Measurements from ENCODE around the gene DAPK2. TPM values are rescaled to one million over a fixed set of nuclear protein-coding genes. Genes with fewer than 3 reads are reported as not detected.

Gene DAPK2
- total RNA-seq, 1 donor from 2014 or later, result 1.9 TPM

- Mint-ChIP-seq H3K27ac (no peak overlapping the region), H3K27me3 (ENCODE audit: low read depth) (no peaks in the 10 kb centered on the region), H3K36me3 (ENCODE audit: low read depth) (no peaks in the 10 kb centered on the region), H3K4me3 (ENCODE audit: low read depth) (no peak overlapping the region), H3K9me3 (no peaks in the 10 kb centered on the region), H3K4me1 (ENCODE audit: low read depth) (peaks cover 34% of the 10 kb centered on the region)
- DNase-seq (ENCODE audit: low spot score), result no peak
- intact Hi-C loops (cut with micrococcal nuclease), result loop anchor here (5.0 kb wide), 1 partner anchor 76 kb away; no protein-coding TSS in a partner anchor
These were observed 32.9 kb downstream of the DAPK2 start for GRCh38 chr15:64013179-64014062.

GRCh38 chr15:64011736-64012135 is 34.5 kb downstream of the DAPK2 start:
- no peaks in the 10 kb centered on the region for H3K27me3 Mint-ChIP-seq (ENCODE audit: low read depth)
- H3K4me3 Mint-ChIP-seq (ENCODE audit: low read depth), result no peak overlapping the region
- H3K36me3 Mint-ChIP-seq (ENCODE audit: low read depth), result no peaks in the 10 kb centered on the region
- H3K9me3 Mint-ChIP-seq, result no peaks in the 10 kb centered on the region
- DNase-seq (ENCODE audit: low spot score), result no peak
- peaks cover 38% of the 10 kb centered on the region for H3K4me1 Mint-ChIP-seq (ENCODE audit: low read depth)
- H3K27ac Mint-ChIP-seq, result no peak overlapping the region
- intact Hi-C loops (cut with micrococcal nuclease), result loop anchor here (5.0 kb wide), 1 partner anchor 74 kb away; no protein-coding TSS in a partner anchor

- Mint-ChIP-seq H3K4me3 (ENCODE audit: low read depth) (peak overlapping the region; percentile 62), H3K27ac (peak overlapping the region; percentile 88), H3K27me3 (ENCODE audit: low read depth) (no peaks in the 10 kb centered on the region), H3K9me3 (no peaks in the 10 kb centered on the region), H3K36me3 (ENCODE audit: low read depth) (no peaks in the 10 kb centered on the region), H3K4me1 (ENCODE audit: low read depth) (peaks cover 38% of the 10 kb centered on the region)
- intact Hi-C loops (cut with micrococcal nuclease), result loop anchor here (1.0 to 5.0 kb wide), 5 partner anchors 36 to 118 kb away; partner anchors contain the start of gene DAPK2
- DNase-seq (ENCODE audit: low spot score), result peak; percentile 80
These were observed 35.6 kb downstream of the DAPK2 start for GRCh38 chr15:64010719-64011118.

GRCh38 chr15:64009798-64010261 is 36.5 kb downstream of the DAPK2 start:
- Mint-ChIP-seq H3K27me3 (ENCODE audit: low read depth) (no peaks in the 10 kb centered on the region), H3K9me3 (no peaks in the 10 kb centered on the region), H3K27ac (peak overlapping the region; percentile 88), H3K4me1 (ENCODE audit: low read depth) (peaks cover 41% of the 10 kb centered on the region), H3K4me3 (ENCODE audit: low read depth) (no peak overlapping the region), H3K36me3 (ENCODE audit: low read depth) (no peaks in the 10 kb centered on the region)
- intact Hi-C loops (cut with micrococcal nuclease), result loop anchor here (1.0 to 5.0 kb wide), 5 partner anchors 36 to 118 kb away; partner anchors contain the start of gene DAPK2
- peak; percentile 25 for DNase-seq (ENCODE audit: low spot score)

- intact Hi-C loops (cut with micrococcal nuclease), result no loop called here
- Mint-ChIP-seq H3K27ac (peak overlapping the region; percentile 88), H3K27me3 (ENCODE audit: low read depth) (no peaks in the 10 kb centered on the region), H3K4me1 (ENCODE audit: low read depth) (peaks cover 42% of the 10 kb centered on the region), H3K4me3 (ENCODE audit: low read depth) (no peak overlapping the region), H3K36me3 (ENCODE audit: low read depth) (no peaks in the 10 kb centered on the region), H3K9me3 (no peaks in the 10 kb centered on the region)
- no peak for DNase-seq (ENCODE audit: low spot score)
These were observed 37.0 kb downstream of the DAPK2 start for GRCh38 chr15:64009241-64009640.

GRCh38 chr15:64008177-64008576 is 38.1 kb downstream of the DAPK2 start:
- no peaks in the 10 kb centered on the region for H3K36me3 Mint-ChIP-seq (ENCODE audit: low read depth)
- H3K4me1 Mint-ChIP-seq (ENCODE audit: low read depth), result peaks cover 42% of the 10 kb centered on the region
- no peak overlapping the region for H3K4me3 Mint-ChIP-seq (ENCODE audit: low read depth)
- H3K27ac Mint-ChIP-seq, result no peak overlapping the region
- H3K9me3 Mint-ChIP-seq, result no peaks in the 10 kb centered on the region
- DNase-seq (ENCODE audit: low spot score), result no peak
- H3K27me3 Mint-ChIP-seq (ENCODE audit: low read depth), result no peaks in the 10 kb centered on the region
- intact Hi-C loops (cut with micrococcal nuclease), result no loop called here

GRCh38 chr15:64006642-64007041 is 39.6 kb downstream of the DAPK2 start:
- H3K4me1 Mint-ChIP-seq (ENCODE audit: low read depth), result peaks cover 37% of the 10 kb centered on the region

GRCh38 chr15:64004587-64004986 is 41.7 kb downstream of the DAPK2 start:
- intact Hi-C loops (cut with micrococcal nuclease), result no loop called here
- no peak for DNase-seq (ENCODE audit: low spot score)
- H3K4me3 Mint-ChIP-seq (ENCODE audit: low read depth), result no peak overlapping the region
- no peaks in the 10 kb centered on the region for H3K36me3 Mint-ChIP-seq (ENCODE audit: low read depth)
- H3K27me3 Mint-ChIP-seq (ENCODE audit: low read depth), result peaks cover 6% of the 10 kb centered on the region
- no peaks in the 10 kb centered on the region for H3K9me3 Mint-ChIP-seq
- no peak overlapping the region for H3K27ac Mint-ChIP-seq
- peaks cover 24% of the 10 kb centered on the region for H3K4me1 Mint-ChIP-seq (ENCODE audit: low read depth)

More at GRCh38 chr15:64006642-64007041, 39.6 kb downstream of the DAPK2 start:
- Mint-ChIP-seq H3K36me3 (ENCODE audit: low read depth) (no peaks in the 10 kb centered on the region), H3K9me3 (no peaks in the 10 kb centered on the region), H3K4me3 (ENCODE audit: low read depth) (no peak overlapping the region), H3K27ac (no peak overlapping the region), H3K27me3 (ENCODE audit: low read depth) (peaks cover 2% of the 10 kb centered on the region)
- intact Hi-C loops (cut with micrococcal nuclease), result no loop called here
- no peak for DNase-seq (ENCODE audit: low spot score)

GRCh38 chr15:64004056-64004455 is 42.2 kb downstream of the DAPK2 start:
- H3K27me3 Mint-ChIP-seq (ENCODE audit: low read depth), result peaks cover 6% of the 10 kb centered on the region
- peaks cover 24% of the 10 kb centered on the region for H3K4me1 Mint-ChIP-seq (ENCODE audit: low read depth)
- H3K27ac Mint-ChIP-seq, result no peak overlapping the region
- intact Hi-C loops (cut with micrococcal nuclease), result no loop called here
- H3K9me3 Mint-ChIP-seq, result no peaks in the 10 kb centered on the region
- no peaks in the 10 kb centered on the region for H3K36me3 Mint-ChIP-seq (ENCODE audit: low read depth)
- H3K4me3 Mint-ChIP-seq (ENCODE audit: low read depth), result no peak overlapping the region
- DNase-seq (ENCODE audit: low spot score), result no peak

- H3K4me3 Mint-ChIP-seq (ENCODE audit: low read depth), result no peak overlapping the region
- peaks cover 6% of the 10 kb centered on the region for H3K27me3 Mint-ChIP-seq (ENCODE audit: low read depth)
- H3K27ac Mint-ChIP-seq, result no peak overlapping the region
- no peaks in the 10 kb centered on the region for H3K36me3 Mint-ChIP-seq (ENCODE audit: low read depth)
- intact Hi-C loops (cut with micrococcal nuclease), result no loop called here
- H3K9me3 Mint-ChIP-seq, result no peaks in the 10 kb centered on the region
- H3K4me1 Mint-ChIP-seq (ENCODE audit: low read depth), result peaks cover 27% of the 10 kb centered on the region
- DNase-seq (ENCODE audit: low spot score), result no peak
These were observed 43.1 kb downstream of the DAPK2 start for GRCh38 chr15:64003182-64003581.

- intact Hi-C loops (cut with micrococcal nuclease), result no loop called here
- H3K4me1 Mint-ChIP-seq (ENCODE audit: low read depth), result peaks cover 33% of the 10 kb centered on the region
- H3K4me3 Mint-ChIP-seq (ENCODE audit: low read depth), result no peak overlapping the region
- no peak overlapping the region for H3K27ac Mint-ChIP-seq
- peaks cover 6% of the 10 kb centered on the region for H3K27me3 Mint-ChIP-seq (ENCODE audit: low read depth)
- no peaks in the 10 kb centered on the region for H3K36me3 Mint-ChIP-seq (ENCODE audit: low read depth)
- H3K9me3 Mint-ChIP-seq, result no peaks in the 10 kb centered on the region
- no peak for DNase-seq (ENCODE audit: low spot score)
These were observed 45.1 kb downstream of the DAPK2 start for GRCh38 chr15:64001148-64001547.

- no peaks in the 10 kb centered on the region for H3K9me3 Mint-ChIP-seq
- H3K27ac Mint-ChIP-seq, result no peak overlapping the region
- H3K27me3 Mint-ChIP-seq (ENCODE audit: low read depth), result peaks cover 6% of the 10 kb centered on the region
- DNase-seq (ENCODE audit: low spot score), result no peak
- intact Hi-C loops (cut with micrococcal nuclease), result no loop called here
- no peaks in the 10 kb centered on the region for H3K36me3 Mint-ChIP-seq (ENCODE audit: low read depth)
- no peak overlapping the region for H3K4me3 Mint-ChIP-seq (ENCODE audit: low read depth)
- H3K4me1 Mint-ChIP-seq (ENCODE audit: low read depth), result peaks cover 37% of the 10 kb centered on the region
These were observed 45.9 kb downstream of the DAPK2 start for GRCh38 chr15:64000183-64000951.

All from activated T-helper 2 cell treated with anti-CD3 and anti-CD28 coated beads, Interferon-gamma antibody, Interleukin-2, Interleukin-4, amounts not matched to agents 10 μg/mL and 5 μg/mL and 100 μg/mL, durations not matched to agents 14 hours and 24 hours and 36 hours (primary cell).